Measurements from ENCODE around the gene MCL1.
"Not testable (repeated sequence)": the region's sequence is repeated elsewhere in the genome, so short reads cannot be mapped to it uniquely, and the experiment has no call there.

The MCL1 gene

DNA sequence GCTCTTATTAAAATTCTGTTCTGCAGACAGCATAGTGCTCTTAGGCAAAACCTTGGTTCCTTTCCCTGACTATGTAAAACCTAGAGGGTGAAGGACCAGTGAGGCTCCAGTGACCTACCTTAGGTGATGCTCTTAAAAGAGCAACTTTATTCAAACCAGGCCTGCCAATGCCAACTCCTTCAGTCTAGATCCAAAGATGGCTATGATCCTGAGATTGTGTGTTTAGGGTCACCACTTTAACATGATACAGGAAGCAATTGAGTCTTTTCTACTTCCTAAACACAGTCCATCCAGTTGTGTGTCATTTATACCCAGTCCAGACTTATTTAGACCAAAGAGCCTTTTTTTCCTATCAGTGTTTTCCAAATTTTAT lies 10.8 kb downstream of the MCL1 start:
- DNase-seq (ENCODE audit: low read depth): no peak

DNA sequence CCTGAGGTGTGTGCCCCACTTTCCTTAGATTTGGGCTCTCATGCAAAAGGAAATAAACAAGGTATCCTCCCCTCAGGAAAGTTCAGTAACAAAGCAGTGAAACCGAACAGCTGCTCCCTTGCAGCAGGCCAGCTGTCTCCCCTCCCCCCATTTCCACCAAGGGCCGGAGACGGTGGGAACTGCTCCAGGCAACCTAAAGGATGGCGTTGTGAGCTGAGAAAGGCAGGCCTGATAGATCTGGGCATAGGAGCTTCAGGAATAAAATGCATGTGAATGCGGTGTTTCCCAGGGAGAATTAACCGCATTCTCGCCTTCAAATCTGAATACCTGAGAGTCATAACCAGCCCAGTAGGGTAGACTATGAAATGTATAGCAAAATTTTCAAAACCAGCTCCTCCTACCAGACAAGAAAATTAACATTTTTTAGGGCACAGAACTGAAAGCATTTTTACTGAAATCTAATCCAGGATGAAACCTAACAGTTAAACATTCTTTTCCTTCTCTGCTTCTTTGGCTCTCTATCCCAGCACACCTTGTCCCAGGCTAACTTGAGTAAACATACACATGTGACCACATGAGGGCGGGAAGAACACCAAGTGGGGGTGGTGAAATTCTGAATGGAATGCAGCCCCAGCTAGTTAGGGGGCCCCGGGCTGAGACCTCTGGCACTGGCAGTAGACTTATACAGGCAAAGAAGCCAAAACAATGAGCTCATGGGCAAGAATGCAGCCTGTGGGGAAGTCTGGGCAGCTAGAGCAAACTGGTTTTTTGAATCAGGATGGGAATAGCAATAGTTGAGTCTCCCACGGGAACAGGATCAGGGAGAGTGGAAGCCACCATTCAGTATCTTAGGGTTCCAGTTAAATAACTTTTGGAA lies 11.5 kb downstream of the MCL1 start:
- peak; percentile 95 for DNase-seq (ENCODE audit: low read depth)

DNA sequence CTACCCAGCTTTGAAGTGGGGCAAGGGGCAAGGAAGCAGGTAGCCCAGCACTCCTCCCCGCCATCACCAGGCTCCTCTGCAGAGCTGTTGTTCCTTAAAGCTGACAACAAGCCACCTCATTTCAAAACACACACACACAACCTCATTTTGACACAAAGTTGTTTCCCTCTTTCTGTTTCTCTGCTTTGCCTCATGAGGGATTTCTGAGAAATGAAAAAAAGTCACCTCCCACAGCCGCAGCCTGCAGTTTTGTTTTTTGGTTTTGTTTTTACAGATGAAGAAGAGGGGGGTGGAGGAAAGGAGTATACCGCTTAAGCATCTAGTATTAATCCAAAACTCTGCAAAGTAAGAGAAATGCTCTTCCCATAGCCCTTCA lies 12.1 kb downstream of the MCL1 start:
- no peak for DNase-seq (ENCODE audit: low read depth)

GRCh38 chr1:150566589-150567340 lies 12.6 kb downstream of the MCL1 start:
- DNase-seq (ENCODE audit: low read depth): no peak

DNA sequence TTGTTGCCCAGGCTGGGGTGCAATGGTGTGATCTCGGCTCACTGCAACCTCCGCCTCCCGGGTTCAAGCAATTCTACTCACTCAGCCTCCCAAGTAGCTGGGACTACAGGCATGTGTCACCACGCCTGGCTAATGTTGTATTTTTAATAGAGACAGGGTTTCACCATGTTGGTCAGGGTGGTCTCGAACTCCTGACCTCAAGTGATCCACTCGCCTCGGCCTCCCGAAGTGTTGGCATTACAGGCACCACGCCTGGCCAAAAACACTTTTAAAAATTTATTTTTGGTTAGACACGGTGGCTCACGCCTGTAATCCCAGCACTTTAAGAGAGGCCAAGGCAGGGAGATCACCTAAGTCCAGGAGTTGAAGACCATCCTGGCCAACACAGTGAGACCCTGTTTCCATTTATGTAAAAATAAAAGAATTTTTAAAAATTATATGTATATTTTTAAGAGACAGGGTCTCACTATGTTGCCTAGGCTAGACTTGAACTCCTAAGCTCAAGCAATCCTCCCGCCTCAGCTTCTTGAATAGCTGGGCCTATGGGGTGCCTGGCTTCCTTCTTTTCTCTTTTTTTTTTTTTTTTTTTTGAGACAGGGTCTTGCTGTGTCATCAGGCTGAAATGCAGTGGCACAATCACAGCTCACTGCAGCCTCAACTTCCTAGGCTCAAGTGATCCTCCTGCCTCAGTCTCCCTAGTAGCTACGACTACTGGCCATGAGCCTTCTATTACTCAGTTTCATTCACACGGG lies 14.0 kb downstream of the MCL1 start:
- DNase-seq (ENCODE audit: low read depth): not testable (repeated sequence)

DNA sequence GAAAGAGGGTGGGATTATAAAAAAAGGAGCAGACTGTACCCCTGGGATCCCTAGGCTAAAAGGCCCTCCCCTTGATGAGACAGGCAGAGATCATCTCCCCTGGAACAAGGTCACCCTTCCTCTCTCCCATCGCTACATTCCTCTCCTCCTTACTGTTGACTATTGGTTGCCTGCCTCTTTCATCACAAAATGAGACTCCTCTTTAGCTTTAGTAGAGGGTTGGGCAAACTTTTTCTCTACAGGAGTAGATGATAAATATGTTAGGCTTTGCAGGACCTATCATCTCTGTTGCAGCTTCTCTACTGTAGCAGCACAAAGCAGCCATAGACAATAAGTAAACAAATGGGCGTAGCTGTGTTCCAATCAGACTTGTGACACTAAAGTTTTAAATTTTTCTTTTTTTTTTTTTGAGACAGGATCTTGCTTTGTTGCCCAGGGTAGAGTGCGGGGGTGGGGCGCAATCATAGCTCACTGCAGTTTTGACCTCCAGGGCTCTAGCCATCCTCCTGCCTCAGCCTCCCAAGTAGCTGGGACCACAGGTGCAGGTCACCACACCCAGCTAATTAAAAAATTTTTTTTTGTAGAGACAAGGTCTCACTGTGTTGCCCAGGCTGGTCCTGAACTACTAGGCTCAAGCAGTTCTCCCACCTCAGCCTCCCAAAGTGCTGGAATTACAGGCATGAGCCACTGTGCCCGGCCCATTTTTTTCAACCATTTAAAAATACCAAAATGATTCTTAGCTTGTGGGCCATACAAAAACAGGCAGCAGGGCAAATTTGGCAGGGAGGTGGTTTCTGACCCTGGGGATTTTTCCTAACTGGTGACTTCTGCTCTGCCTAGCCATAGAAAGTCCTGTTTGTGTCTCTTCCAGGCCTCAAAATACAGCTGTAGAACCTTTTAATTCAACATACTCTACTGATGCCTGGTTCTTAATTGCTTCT lies 15.1 kb downstream of the MCL1 start:
- DNase-seq (ENCODE audit: low read depth): no peak

DNA sequence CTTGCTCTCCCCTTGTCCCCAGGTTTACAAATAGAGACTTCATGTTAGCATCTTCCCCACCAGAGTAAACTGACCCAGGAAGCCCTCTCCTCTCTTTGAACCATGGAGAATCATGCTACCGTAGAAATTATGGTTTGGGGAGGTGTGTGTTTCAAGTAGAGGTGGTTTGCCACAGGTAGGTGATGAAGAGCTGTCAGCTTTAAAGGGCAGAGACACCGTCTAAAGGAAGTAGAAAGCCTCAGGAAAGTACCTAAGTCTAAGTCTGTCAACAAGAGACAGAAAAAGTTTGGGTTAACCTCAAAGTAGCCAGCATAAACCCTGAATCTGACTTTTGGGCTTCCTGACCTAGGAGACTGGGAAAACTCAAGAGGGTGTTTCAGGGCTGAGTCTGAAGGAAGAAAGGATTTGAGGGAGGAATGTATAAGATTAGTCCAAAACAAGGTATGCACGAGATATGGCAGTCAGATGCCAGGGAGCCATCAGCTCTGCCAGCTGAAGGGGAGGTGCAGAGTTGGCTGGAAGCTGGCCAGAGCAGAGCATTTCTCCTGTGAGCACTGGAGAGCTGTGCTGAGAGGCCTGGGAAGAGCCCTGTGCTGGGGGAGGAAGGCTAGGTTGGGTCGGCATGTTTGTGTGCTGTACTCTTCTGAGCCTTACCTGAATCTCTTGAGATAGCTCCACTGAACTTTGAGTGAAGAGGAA lies 15.9 kb downstream of the MCL1 start:
- no peak for DNase-seq (ENCODE audit: low read depth)

DNA sequence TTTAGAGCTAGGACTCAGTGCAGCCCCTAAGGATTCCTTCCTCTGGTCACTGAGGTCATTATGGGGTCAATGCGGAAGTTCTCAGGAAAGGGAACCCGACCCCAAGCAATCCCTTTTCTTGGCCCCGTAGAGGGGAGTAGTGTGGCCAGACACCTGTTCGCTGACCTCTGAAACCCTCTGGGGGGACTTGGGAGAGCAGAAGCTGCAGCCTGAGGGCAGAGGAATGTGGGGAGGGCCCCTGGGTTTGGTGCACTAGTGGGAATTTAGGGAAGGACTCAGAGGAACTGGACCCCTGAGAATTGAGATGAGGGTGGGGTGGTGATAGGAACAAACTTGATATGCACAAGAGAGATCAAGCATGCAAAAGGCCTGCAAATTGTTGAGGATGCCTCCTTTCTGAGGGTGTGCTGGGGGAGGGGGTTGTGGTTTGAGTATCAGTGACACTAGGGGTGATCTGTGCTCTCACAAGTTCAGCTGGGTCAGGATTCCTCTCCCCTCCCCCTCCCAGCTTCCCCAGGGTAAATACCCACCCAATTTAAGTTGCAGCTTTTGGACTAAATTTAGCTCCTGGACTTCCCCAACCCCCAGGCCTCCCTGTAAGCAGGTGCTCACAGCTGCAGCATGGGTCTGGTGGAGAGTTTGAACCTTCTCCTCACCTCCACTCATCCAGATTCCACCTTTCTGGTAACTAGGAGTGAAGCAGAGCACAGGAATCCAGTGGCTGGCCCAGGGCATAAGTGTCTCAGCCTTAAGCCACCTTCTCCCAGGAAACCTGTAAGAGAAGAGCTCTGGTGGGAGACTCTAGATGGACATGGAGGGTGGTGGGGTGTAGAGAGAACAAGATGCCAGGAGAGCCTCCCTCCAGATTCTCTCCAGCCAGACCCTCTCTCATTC lies 16.7 kb downstream of the MCL1 start:
- DNase-seq (ENCODE audit: low read depth): no peak

- DNase-seq (ENCODE audit: low read depth): peak; percentile 76
These were observed 17.4 kb downstream of the MCL1 start for GRCh38 chr1:150561974-150562445.

DNA sequence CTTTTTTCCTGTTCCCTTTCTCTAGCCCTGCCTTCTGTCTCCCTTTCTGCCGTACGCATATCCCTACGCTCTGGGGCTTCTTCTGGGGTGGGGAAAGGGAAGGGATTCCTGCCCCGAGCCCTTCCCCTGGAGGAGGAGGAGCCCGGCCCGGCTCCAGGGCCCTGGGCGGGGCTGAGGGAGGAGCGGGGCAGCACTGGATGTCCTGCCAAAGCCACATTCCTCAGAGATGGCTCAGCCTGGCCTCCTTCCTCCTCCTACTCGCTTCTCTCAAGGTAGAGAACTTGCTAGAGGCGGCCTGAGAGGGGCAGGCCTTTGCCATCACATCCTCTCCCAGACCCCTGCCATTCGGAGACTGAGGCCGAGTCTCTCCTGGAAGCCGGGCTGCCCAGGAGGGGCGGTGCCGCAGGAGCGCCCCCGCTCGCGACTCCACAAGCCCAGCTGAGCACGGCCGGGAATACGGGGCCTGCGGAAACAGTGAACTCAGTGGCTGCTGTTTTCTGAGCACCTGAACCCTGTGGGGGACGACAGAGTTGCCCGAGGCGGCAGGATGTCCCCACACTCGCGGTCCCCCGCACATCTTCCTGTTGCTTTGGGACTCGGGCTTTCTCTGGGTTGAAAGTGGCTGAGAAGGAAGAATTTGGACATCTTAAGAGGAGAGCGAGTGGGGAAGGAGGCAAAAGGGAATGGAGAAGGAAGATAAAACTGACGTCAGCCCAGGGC lies 18.0 kb downstream of the MCL1 start:
- peak; percentile 94 for DNase-seq (ENCODE audit: low read depth)

- DNase-seq (ENCODE audit: low read depth): no peak
These were observed 18.7 kb downstream of the MCL1 start for GRCh38 chr1:150560576-150561253.

- no peak for DNase-seq (ENCODE audit: low read depth)
These were observed 19.4 kb downstream of the MCL1 start for GRCh38 chr1:150560011-150560438.

GRCh38 chr1:150559656-150560010 lies 19.8 kb downstream of the MCL1 start:
- no peak for DNase-seq (ENCODE audit: low read depth)

GRCh38 chr1:150558761-150559655 lies 20.4 kb downstream of the MCL1 start:
- no peak for DNase-seq (ENCODE audit: low read depth)

GRCh38 chr1:150558303-150558704 lies 21.1 kb downstream of the MCL1 start:
- DNase-seq (ENCODE audit: low read depth): no peak

GRCh38 chr1:150557813-150558212 lies 21.6 kb downstream of the MCL1 start:
- no peak for DNase-seq (ENCODE audit: low read depth)

DNA sequence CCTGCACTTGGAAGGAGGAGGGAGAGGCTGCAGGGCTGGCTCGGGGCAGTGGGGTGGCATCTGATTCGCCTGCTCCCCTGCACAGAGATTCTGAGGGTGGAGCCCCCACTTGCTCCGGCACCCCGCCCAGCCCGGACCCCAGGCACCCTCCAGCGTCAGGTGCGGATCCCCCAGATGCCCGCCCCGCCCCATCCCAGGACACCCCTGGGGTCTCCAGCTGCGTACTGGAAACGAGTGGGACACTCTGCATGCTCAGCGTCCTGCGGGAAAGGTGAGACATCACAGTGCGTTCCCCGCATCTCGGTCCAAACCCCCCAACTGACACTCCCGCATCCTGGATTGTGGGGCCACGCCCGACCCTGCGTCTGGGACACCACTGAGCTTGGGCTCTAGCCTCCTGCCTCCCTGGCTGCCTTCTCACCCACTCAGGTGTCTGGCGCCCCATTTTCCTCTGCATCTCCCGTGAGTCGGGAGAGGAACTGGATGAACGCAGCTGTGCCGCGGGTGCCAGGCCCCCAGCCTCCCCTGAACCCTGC lies 22.3 kb downstream of the MCL1 start:
- no peak for DNase-seq (ENCODE audit: low read depth)
